ENCODE data around the gene AFAP1.

The AFAP1 gene

GRCh38 chr4:7890635-7891393 is 48.8 kb downstream of the AFAP1 start:
- no peak for DNase-seq

- DNase-seq: no peak
Observed at GRCh38 chr4:7887436-7887835, 52.2 kb downstream of the AFAP1 start.

DNA sequence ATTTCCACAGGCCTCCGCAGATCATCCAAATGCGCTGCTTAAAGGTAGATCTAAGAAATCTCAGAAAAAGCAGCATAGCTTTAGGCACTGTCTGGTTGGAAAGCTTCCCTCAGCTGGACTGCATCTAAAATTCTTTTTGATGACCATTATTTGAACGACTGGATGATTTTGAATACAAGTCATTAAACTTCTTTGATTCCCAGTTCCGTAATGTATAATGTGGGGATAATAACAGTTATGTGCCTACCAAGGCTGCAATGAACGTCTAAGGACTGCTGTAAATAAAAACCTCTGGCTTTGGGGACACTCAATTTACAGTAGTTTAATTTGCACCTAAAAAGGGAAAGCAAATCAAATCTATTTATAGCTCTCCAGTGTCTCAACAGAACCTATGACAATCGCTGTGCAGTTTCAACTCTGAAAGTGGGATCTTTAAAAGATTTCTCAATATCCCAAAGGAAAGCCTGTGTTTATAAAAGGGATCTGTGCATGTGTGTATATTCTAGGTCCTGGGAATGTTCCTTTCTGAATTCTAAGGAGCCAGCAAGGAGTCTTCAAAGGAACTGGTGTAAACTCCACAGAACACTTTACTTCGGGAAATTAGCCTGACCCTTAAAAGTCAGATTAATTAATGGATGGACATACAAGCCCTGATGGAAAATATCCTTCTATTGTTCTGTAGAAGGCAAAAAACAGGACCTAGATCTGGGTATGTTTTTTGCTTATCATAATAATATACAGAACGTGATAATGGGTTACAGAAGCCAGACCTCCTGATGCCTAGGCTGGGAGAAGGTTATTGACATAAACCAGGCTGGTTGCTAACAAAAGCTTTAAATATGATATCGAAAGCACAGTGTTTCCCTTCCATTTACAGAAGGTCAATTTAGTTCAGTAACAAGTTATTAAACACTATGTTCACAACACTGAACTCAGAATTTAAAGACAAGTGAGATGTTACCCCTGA is 53.4 kb downstream of the AFAP1 start:
- DNase-seq: no peak

GRCh38 chr4:7885216-7886006 is 54.2 kb downstream of the AFAP1 start:
- DNase-seq: no peak

GRCh38 chr4:7880683-7881082 is 59.0 kb downstream of the AFAP1 start:
- DNase-seq: no peak

DNA sequence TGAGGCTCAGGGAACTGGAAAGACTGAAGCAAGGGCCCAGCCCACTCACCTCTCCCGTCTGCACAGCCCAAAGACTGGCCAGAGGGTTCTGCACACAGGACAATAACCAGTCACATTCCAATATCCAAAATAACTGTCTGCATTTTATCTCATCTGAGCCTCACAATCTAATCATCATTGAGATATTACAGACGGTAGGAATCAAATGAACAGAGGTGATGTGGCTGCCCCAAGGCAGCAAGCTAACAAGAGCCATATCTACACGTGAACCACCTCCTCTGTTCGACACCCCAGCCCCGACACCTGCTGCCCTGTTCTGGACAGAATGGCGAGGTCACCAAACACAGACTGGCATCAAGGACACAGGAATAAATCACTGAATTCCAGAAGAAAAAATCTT is 60.5 kb downstream of the AFAP1 start:
- DNase-seq: no peak

GRCh38 chr4:7878323-7878722 is 61.3 kb downstream of the AFAP1 start:
- no peak for DNase-seq

DNA sequence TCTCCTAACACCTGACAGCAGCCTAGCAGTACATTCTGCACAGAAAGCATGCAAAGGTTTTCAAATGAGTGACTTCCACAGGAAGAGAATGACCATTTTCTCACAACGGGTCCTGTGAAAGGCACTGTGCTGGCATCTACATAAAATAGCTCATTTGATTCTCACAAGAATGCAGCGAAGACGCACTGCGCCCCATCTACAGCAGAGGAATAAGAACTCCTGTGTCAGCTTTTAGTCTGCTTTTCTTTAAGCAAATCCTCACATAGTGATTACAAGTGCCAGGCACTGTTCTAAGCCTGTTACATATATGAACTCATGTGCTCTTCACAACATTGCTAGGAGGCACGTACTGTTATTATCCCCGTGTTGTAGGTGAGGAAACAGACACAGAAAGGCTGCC is 62.5 kb downstream of the AFAP1 start:
- no peak for DNase-seq

GRCh38 chr4:7876201-7876875 is 63.3 kb downstream of the AFAP1 start:
- DNase-seq: peak; percentile 14 to 34

GRCh38 chr4:7874838-7875237 is 64.8 kb downstream of the AFAP1 start:
- no peak for DNase-seq

DNA sequence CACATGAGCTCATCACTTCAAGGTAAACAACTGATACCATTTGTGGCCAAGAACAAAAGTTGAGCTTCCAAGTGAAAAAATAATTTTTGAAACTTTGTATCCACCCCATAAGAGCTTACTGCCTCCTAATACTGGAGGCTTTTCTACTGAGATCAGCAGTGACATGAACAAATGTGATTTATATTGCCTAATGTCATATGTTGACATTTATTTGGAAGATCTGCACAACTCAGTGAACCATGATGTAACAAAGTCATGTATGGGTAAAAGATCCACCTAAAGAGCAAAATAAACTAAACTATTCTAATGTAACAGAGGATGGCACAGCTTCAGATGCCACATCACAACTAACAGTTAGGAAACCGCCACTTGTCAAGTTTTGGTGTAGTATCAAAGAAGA is 65.8 kb downstream of the AFAP1 start:
- no peak for DNase-seq

DNA sequence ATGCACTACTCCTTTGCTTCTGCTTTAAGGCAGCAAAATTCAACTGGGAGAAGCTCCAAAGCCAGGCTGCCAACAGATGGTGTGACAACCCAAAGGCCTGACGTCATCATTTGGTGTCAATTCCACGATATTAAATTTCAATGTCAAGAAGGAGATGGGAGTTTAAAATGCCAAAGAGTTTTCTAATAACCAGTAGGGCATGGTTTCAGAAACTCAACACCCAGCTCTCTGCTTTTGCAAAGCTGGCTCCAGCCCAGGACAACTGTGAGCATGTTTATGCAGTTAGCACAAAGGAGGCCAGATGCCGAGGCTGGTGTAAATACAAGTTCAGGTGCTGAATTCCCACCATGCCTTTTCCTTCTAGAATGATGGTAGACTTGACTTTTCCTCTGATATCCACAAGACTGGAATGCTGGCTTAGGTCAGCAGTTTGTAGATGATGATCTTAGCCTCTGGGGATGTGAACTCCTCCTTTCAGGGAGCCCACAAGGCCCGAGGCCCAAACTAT is 67.3 kb downstream of the AFAP1 start:
- no peak for DNase-seq

- no peak for DNase-seq
Observed at GRCh38 chr4:7871356-7871755, 68.3 kb downstream of the AFAP1 start.

GRCh38 chr4:7868892-7869471 is 70.7 kb downstream of the AFAP1 start:
- DNase-seq: no peak

DNA sequence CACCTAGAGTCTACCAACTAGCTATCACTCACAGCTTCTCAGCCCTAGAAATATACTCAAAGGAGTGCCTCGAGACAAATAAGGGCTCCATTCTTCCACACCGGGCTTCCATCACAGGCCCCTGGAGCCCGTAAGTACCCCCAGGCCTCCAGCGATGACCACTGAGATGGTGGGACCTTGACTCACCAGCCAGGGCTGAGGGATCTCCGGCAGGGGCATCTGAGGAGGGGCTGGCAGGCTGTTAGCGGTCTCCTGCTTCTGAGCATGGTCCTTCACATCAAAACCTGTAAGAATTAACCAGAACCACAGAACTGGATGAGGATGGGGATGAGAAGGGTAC is 71.3 kb downstream of the AFAP1 start:
- DNase-seq: no peak

- DNase-seq: no peak
Observed at GRCh38 chr4:7867701-7868435, 71.8 kb downstream of the AFAP1 start.

DNA sequence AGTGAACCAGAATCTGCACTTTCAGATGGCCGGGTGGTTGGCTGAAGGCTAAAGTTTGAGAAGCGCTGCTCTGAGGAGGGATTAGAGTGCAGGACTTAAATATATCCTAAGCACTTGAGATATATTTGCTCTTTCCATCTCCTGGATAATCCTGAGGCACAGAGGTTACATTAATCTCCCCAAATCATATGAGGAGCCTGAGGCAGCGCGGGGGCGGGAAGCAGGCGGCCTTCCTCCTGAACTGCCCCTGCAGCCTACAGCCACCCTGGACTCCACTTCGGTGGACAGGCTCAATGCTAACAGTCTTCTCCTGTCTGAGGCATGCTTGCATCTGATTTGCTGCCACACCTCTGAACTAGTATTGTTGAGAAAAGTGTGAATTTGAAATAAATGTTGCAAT is 72.5 kb downstream of the AFAP1 start:
- no peak for DNase-seq

DNA sequence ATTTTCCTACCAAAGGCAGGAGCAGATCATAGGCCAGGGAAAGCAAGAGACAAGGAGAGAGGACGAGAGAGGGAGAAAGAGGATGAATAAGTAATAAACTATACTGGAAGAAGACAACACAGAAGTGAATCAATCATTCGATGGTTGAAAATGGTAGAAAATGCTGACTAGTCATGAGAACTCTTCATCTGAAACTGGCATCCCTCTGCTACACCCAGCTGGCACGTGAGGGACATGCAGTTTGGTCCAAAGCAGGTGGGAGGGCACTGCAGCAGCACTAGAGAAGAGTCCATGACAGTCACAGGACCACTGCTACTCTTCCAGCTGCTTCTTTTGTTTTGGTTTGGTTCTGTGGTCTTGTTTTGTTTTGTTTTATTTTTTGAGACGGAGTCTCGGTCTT is 74.1 kb downstream of the AFAP1 start:
- DNase-seq: no peak

- no peak for DNase-seq
Observed at GRCh38 chr4:7864685-7865084, 75.0 kb downstream of the AFAP1 start.

GRCh38 chr4:7863911-7864681 is 75.6 kb downstream of the AFAP1 start:
- peak in 1 of 2 donors; percentile 25 for DNase-seq

Measured in CD4-positive, alpha-beta T cell treated with Interleukin-1 beta for 1 hour (primary cell).